HepG2 (cell line): Measurements from ENCODE around the gene TMEM97. TPM values are rescaled to one million over a fixed set of nuclear protein-coding genes. Genes with fewer than 3 reads are reported as not detected.

Source experiments
- ATAC-seq: fragments of 200-7000 bp; cut with Tn5 transposase; 3 replicates; pipeline ENCODE4 v1.9.1; 2020; ENCODE audit warnings: mild to moderate bottlenecking, moderate library complexity
- Bru-seq: library from RNA; stranded (reverse); fragments of 400-500 nt; gene quantifications from one replicate; lab custom pipeline; 2021; lab: Mats Ljungman, UMichigan
- BruChase-seq, 2 experiments: library from RNA; stranded (reverse); fragments of 400-500 nt; gene quantifications; one replicate each; lab custom pipeline; 2021; lab: Mats Ljungman, UMichigan
- BruUV-seq: library from RNA; stranded (reverse); fragments of 400-500 nt; replicated peaks from 2 replicates; lab custom pipeline; 2021; lab: Mats Ljungman, UMichigan
- CTCF ChIA-PET: fragments of 300-600 bp; formaldehyde crosslinking; extraction: SDS; loops from one replicate; lab custom pipeline; 2021; ENCODE audit warnings: low total read pairs, inconsistent platforms, low intra/inter-chr PET ratio; lab: Yijun Ruan, JAX
- POLR2A ChIA-PET: fragments of 350-600 bp; sonication (Branson Sonifier 250); formaldehyde crosslinking; loops from one replicate; lab custom pipeline; 2020; ENCODE audit warnings: antibody characterized with exemption, inconsistent platforms; lab: Yijun Ruan, JAX
- DNase-seq: peaks from one replicate; pipeline ENCODE4 v3.0.0-alpha.2; 2015; ENCODE audit warnings: low spot score
- FAIRE-seq: peaks from 3 replicates; lab custom pipeline; 2011; peaks lifted over from hg19 to GRCh38; lab: Jason Lieb, UNC
- H2AFZ ChIP-seq: one replicate; pipeline ENCODE4 v1.6.1; 2011; ENCODE audit warnings: low read length, inconsistent platforms
- H3K27ac ChIP-seq: fragments of 300-600 bp; 3 replicates; pipeline ENCODE4 v1.8.0; 2011; ENCODE audit warnings: mixed run types, mild to moderate bottlenecking, mixed read lengths, low read length, inconsistent platforms; ENCODE audit not compliant: insufficient read depth; ENCODE audit errors: extremely low read length
- H3K27me3 ChIP-seq, 2 experiments: fragments of 200-600 bp in 1 of 2; 2 replicates in 1 of 2; 3 replicates in 1 of 2; pipeline versions ENCODE4 v1.6.0 to v1.8.0; 2011; ENCODE audit warnings: low read length in 2 of 2, mild to moderate bottlenecking in 2 of 2, moderate library complexity in 2 of 2, inconsistent platforms in 1 of 2; ENCODE audit not compliant: insufficient read depth in 2 of 2, control insufficient read depth in 1 of 2
- H3K36me3 ChIP-seq, 2 experiments: fragments of 200-600 bp in 1 of 2; replicated peaks in 1 of 2; 2 replicates in 1 of 2; 3 replicates in 1 of 2; pipeline versions ENCODE4 v1.5.1 to v1.8.0; 2011; ENCODE audit warnings: low read length in 2 of 2, inconsistent platforms in 1 of 2; ENCODE audit not compliant: insufficient read depth in 2 of 2, control insufficient read depth in 1 of 2
- H3K4me1 ChIP-seq: 2 replicates; pipeline ENCODE4 v1.5.1; 2012; ENCODE audit warnings: low read length, inconsistent platforms; ENCODE audit not compliant: insufficient read depth
- H3K4me2 ChIP-seq: 2 replicates; pipeline ENCODE4 v1.6.0; 2011; ENCODE audit warnings: low read depth, low read length, inconsistent platforms
- H3K4me3 ChIP-seq, 3 experiments: fragments of 200-600 bp in 1 of 3; sonication (generic), shearing (Covaris generic) in 1 of 3; replicated peaks in 1 of 3; 2 replicates each; pipeline ENCODE4 v1.5.1; 2011 to 2016; ENCODE audit warnings: low read length in 3 of 3, inconsistent platforms in 2 of 3, low read depth in 2 of 3, mild to moderate bottlenecking in 2 of 3, control low read depth in 1 of 3, mixed read lengths in 1 of 3; ENCODE audit not compliant: insufficient read depth in 1 of 3
- H3K79me2 ChIP-seq: one replicate; pipeline ENCODE4 v1.6.1; 2011; ENCODE audit warnings: low read length, inconsistent platforms; ENCODE audit not compliant: insufficient read depth
- H3K9ac ChIP-seq: 2 replicates; pipeline ENCODE4 v1.6.0; 2011; ENCODE audit warnings: mild to moderate bottlenecking, low read depth, low read length, inconsistent platforms; ENCODE audit not compliant: insufficient read depth
- H3K9me3 ChIP-seq: 2 replicates; pipeline ENCODE4 v1.5.1; 2012; ENCODE audit warnings: mild to moderate bottlenecking, low read length
- H4K20me1 ChIP-seq: 2 replicates; pipeline ENCODE4 v1.6.0; 2011; ENCODE audit warnings: inconsistent platforms, mild to moderate bottlenecking, low read length, moderate library complexity; ENCODE audit not compliant: insufficient read depth
- ZNF713 ChIP-seq: sonication (generic); formaldehyde crosslinking; IDR thresholded peaks from 2 replicates; pipeline ENCODE4 v1.4.0; 2020; ENCODE audit warnings: mild to moderate bottlenecking, missing genetic modification reagents
- WGBS: methylation state at CpG from one replicate; pipeline ENCODE4 v1.1.6; 2017; ENCODE audit warnings: low lambda C conversion rate; 5-methylcytosine and 5-hydroxymethylcytosine counted together
- in situ Hi-C: cut with HindIII; loops from 2 replicates; pipeline ENCODE4 v1.10.0; 2017; ENCODE audit warnings: low pct_unique_long_range_greater_than_20kb; ENCODE audit not compliant: extremely low pct_ligation_motif_present
- intact Hi-C: fragments of 100-400 bp; cut with micrococcal nuclease; formaldehyde crosslinking; loops from one replicate; pipeline ENCODE4 v1.10.0; 2022; ENCODE audit not compliant: unreplicated experiment
- long read RNA-seq, 2 experiments: library from RNA in 1 of 2; library from polyadenylated mRNA in 1 of 2; stranded (forward) in 1 of 2; unstranded in 1 of 2; transcript quantifications; one replicate each; pipeline ENCODE4 v2.0.0, GENCODE V29; 2019 to 2022
- polyA minus RNA-seq, 3 experiments: library from RNA; depleted of rRNA, polyadenylated mRNA; stranded (reverse); fragments of >200 nt; gene quantifications; 2 replicates each; pipeline ENCODE4 v1.2.3, GENCODE V29; 2011; ENCODE audit warnings: low replicate concordance in 1 of 3
- polyA plus RNA-seq, 8 experiments: library from polyadenylated mRNA; depleted of rRNA in 3 of 8; stranded (reverse) in 7 of 8; unstranded in 1 of 8; fragments of >200 nt; fragmentation: Illumina TruSeq in 4 of 8; extraction: Trizol in 4 of 8; gene quantifications; 2 replicates each; pipeline versions ENCODE4 v1.2.1 to v1.2.3, GENCODE V29; 2011 to 2016; ENCODE audit warnings: low read depth in 4 of 8, missing spikeins in 1 of 8, mixed read lengths in 1 of 8; ENCODE audit not compliant: insufficient read depth in 1 of 8
- total RNA-seq, 5 experiments: library from RNA; depleted of rRNA; stranded (reverse); fragments of >200 nt; fragmentation: Illumina TruSeq; extraction: Trizol; gene quantifications; 2 replicates each; pipeline ENCODE4 v1.2.3, GENCODE V29; 2016; ENCODE audit warnings: low read depth in 1 of 5
- TF ChIP-seq, protein P1 (sequence below), 2 experiments: fragments of 450-650 bp in 1 of 2; sonication (generic) in 1 of 2; formaldehyde crosslinking in 1 of 2; IDR thresholded peaks; 2 replicates each; pipeline versions ENCODE4 v1.6.1 to v1.8.0; 2016 to 2022; ENCODE audit warnings: antibody characterized with exemption in 1 of 2, mild to moderate bottlenecking in 1 of 2, missing genetic modification reagents in 1 of 2
- TF ChIP-seq, protein P2 (sequence below): sonication (generic); formaldehyde crosslinking; IDR thresholded peaks from 2 replicates; pipeline ENCODE4 v1.8.1; 2023; ENCODE audit warnings: mild to moderate bottlenecking, missing genetic modification reagents, borderline replicate concordance

TMEM97 gene
- total RNA-seq (2016; rRNA removed; fragmentation: Illumina TruSeq; extraction: Trizol) = 111 and 137 TPM in 2 replicates
- 41.1 and 45.0 TPM in 2 replicates for total RNA-seq (2016; cell fraction: cytosol; rRNA removed; fragmentation: Illumina TruSeq; extraction: Trizol; ENCODE audit: low read depth)
- total RNA-seq (2016; cell fraction: insoluble cytoplasmic fraction; rRNA removed; fragmentation: Illumina TruSeq; extraction: Trizol) = 112 and 128 TPM in 2 replicates
- 135 and 146 TPM in 2 replicates for total RNA-seq (2016; cell fraction: membrane; rRNA removed; fragmentation: Illumina TruSeq; extraction: Trizol)
- total RNA-seq (2016; cell fraction: nucleus; rRNA removed; fragmentation: Illumina TruSeq; extraction: Trizol) = 77.2 and 97.2 TPM in 2 replicates
- polyA plus RNA-seq (2011; rRNA removed) = 51.5 and 69.6 TPM in 2 replicates
- polyA plus RNA-seq (2011; cell fraction: cytosol; rRNA removed) = 33.3 and 54.1 TPM in 2 replicates
- 8.5 and 10.8 TPM in 2 replicates for polyA plus RNA-seq (2011; cell fraction: nucleus; rRNA removed)
- 77.6 and 101 TPM in 2 replicates for polyA plus RNA-seq (2012)
- polyA plus RNA-seq (2016; cell fraction: cytosol; fragmentation: Illumina TruSeq; extraction: Trizol; ENCODE audit: low read depth) = 47.9 and 49.9 TPM in 2 replicates
- polyA plus RNA-seq (2016; cell fraction: insoluble cytoplasmic fraction; fragmentation: Illumina TruSeq; extraction: Trizol; ENCODE audit: low read depth) = 138 and 141 TPM in 2 replicates
- polyA plus RNA-seq (2016; cell fraction: membrane; fragmentation: Illumina TruSeq; extraction: Trizol; ENCODE audit: low read depth) = 128 and 149 TPM in 2 replicates
- 144 and 149 TPM in 2 replicates for polyA plus RNA-seq (2016; cell fraction: nucleus; fragmentation: Illumina TruSeq; extraction: Trizol; ENCODE audit: insufficient read depth, low read depth)
- 95.5 and 159 TPM in 2 replicates for polyA minus RNA-seq (2011; rRNA and poly(A)+ RNA removed; ENCODE audit: low replicate concordance)
- polyA minus RNA-seq (2011; cell fraction: cytosol; rRNA and poly(A)+ RNA removed) = 39.8 and 45.1 TPM in 2 replicates
- polyA minus RNA-seq (2011; cell fraction: nucleus; rRNA and poly(A)+ RNA removed) = 13.3 and 17.7 TPM in 2 replicates
- percentile 82 among the genes with signal in this experiment for Bru-seq, nascent RNA
- BruChase-seq, experiment 1, labeled RNA remaining after a 6-hour chase = percentile 93 among the genes with signal in this experiment
- percentile 89 among the genes with signal in this experiment for BruChase-seq, experiment 2, labeled RNA remaining after a 2-hour chase
- long read RNA-seq, experiment 1, transcript TMEM97-201 (3 exons, 2,568 nt) = major isoform, 195 of 237 reads
- long read RNA-seq, experiment 1, partial matches to known transcripts = 22 of 237 reads
- long read RNA-seq, experiment 1, other reads (novel, unspliced or antisense) = 20 of 237 reads
- long read RNA-seq, experiment 2, transcript TMEM97-201 (3 exons, 2,568 nt) = major isoform, 32 of 110 reads
- long read RNA-seq, experiment 2, partial matches to known transcripts = 46 of 110 reads
- long read RNA-seq, experiment 2, other reads (novel, unspliced or antisense) = 32 of 110 reads

DNA sequence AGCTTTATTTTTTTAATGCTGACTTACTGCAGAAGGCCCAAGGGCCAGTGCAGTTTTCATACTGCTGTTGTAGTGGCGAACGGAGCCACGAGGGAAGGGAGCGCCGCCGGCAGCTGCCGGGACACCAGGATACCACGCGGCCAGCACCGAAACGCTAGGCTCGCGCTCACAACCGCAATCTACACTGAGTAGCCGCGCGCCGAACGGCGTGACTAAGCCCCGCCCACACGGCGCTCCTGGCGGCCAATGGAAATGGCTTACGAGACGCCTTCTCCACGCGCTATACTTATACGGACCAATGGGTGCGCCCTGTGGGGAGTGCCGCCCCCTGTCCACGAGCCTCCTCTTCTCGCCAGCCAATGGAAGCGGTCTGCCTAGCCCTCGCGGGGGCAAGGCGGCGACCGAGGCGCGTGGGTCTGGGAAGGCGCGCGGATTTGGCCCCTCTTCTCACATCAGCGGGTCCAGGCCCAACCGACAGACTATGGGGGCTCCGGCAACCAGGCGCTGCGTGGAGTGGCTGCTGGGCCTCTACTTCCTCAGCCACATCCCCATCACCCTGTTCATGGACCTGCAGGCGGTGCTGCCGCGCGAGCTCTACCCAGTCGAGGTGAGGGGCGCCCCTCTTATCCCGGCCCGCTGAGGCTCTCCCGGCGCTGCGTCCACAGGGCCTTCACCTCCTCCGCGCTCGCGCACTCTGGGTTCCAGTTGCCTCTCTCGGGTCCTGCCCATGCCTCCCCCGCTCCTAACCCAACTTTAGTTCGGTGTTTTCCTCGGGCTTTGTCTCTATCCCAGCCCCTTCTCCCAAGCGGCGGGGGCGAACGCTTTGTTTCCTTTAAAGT lies at the start of gene TMEM97:
Gene TMEM97 (plus strand): TSS at position 442 of the 839 bp plus-strand sequence. CDS start 40 bp downstream, at position 482.
- peaks cover 56% of the 10 kb centered on the region for H3K79me2 ChIP-seq
- H3K27me3 ChIP-seq = no peaks in the 10 kb centered on the region; a peak in 1 of 5 replicates
- FAIRE-seq (peak; percentile 77), ATAC-seq (peak; percentile 97), DNase-seq (peak; percentile 95)
- no peaks in the 10 kb centered on the region; a peak in 1 of 5 replicates for H3K36me3 ChIP-seq
- H3K9me3 ChIP-seq = no peaks in the 10 kb centered on the region
- H3K4me2 ChIP-seq = peak within 1 kb of the TSS; percentile 91
- intact Hi-C loops = no loop called here
- H3K4me1 ChIP-seq = peaks cover 62% of the 10 kb centered on the region
- CTCF ChIA-PET = interaction anchor here (1.6 kb wide), 1 partner anchor 98 kb away, joined by 3 read pairs; no protein-coding TSS in a partner anchor
- WGBS = 1% methylated on average over 43 of the region's 72 CpGs
- peak within 1 kb of the TSS; percentile 65 to 80 (median 76) for H3K4me3 ChIP-seq
- H3K27ac ChIP-seq = peak within 1 kb of the TSS; percentile 69
- BruUV-seq = no TSS peak
- POLR2A ChIA-PET = interaction anchor here (1.2 to 5.8 kb wide), 7 partner anchors 17 to 98 kb away, joined by 3 to 41 read pairs (median 4); partner anchors contain the start of genes IFT20, POLDIP2 and TNFAIP1
- H3K9ac ChIP-seq = peak within 1 kb of the TSS; percentile 77
- peak within 1 kb of the TSS; percentile 42 for H2AFZ ChIP-seq
- in situ Hi-C loops = loop anchor here (25.0 kb wide), 1 partner anchor 282 kb away; the partner anchor contains the start of gene NLK
- peaks cover 5% of the 10 kb centered on the region; the same call in 1 of the 2 replicates for H4K20me1 ChIP-seq
- TF ChIP-seq, protein P1, sequence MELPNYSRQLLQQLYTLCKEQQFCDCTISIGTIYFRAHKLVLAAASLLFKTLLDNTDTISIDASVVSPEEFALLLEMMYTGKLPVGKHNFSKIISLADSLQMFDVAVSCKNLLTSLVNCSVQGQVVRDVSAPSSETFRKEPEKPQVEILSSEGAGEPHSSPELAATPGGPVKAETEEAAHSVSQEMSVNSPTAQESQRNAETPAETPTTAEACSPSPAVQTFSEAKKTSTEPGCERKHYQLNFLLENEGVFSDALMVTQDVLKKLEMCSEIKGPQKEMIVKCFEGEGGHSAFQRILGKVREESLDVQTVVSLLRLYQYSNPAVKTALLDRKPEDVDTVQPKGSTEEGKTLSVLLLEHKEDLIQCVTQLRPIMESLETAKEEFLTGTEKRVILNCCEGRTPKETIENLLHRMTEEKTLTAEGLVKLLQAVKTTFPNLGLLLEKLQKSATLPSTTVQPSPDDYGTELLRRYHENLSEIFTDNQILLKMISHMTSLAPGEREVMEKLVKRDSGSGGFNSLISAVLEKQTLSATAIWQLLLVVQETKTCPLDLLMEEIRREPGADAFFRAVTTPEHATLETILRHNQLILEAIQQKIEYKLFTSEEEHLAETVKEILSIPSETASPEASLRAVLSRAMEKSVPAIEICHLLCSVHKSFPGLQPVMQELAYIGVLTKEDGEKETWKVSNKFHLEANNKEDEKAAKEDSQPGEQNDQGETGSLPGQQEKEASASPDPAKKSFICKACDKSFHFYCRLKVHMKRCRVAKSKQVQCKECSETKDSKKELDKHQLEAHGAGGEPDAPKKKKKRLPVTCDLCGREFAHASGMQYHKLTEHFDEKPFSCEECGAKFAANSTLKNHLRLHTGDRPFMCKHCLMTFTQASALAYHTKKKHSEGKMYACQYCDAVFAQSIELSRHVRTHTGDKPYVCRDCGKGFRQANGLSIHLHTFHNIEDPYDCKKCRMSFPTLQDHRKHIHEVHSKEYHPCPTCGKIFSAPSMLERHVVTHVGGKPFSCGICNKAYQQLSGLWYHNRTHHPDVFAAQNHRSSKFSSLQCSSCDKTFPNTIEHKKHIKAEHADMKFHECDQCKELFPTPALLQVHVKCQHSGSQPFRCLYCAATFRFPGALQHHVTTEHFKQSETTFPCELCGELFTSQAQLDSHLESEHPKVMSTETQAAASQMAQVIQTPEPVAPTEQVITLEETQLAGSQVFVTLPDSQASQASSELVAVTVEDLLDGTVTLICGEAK (IDR thresholded peaks at IDR 0.05) = no peak
- TF ChIP-seq, protein P1 (CRISPR knock-in tag; IDR thresholded peaks at IDR 0.05) = peak; percentile 44
- TF ChIP-seq, protein P2, sequence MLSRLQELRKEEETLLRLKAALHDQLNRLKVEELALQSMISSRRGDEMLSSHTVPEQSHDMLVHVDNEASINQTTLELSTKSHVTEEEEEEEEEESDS = peak; percentile 36; the same call in 1 of the 2 replicates
- TF ChIP-seq ZNF713 (CRISPR knock-in tag) = no peak
